Right kidney (tissue), 9 donors: Measurements from ENCODE around the gene TMX3.

Experiments
- DNase-seq: peaks from one replicate; pipeline ENCODE4 v3.0.0-alpha.2; 2016
- long read RNA-seq, 8 donors: transcript quantifications; one replicate each; lab custom pipeline, GENCODE V29; 2026

Gene TMX3
- long read RNA-seq, donor 1, full-length matches to known transcripts = 9 of 9 reads
- long read RNA-seq, donor 1, partial matches to known transcripts = 0 of 9 reads
- long read RNA-seq, donor 1, other reads (novel, unspliced or antisense) = 0 of 9 reads
- long read RNA-seq, donor 2, full-length matches to known transcripts = 5 of 5 reads
- long read RNA-seq, donor 2, partial matches to known transcripts = 0 of 5 reads
- long read RNA-seq, donor 2, other reads (novel, unspliced or antisense) = 0 of 5 reads
- long read RNA-seq, donor 3, full-length matches to known transcripts = 1 of 1 reads
- long read RNA-seq, donor 3, partial matches to known transcripts = 0 of 1 reads
- long read RNA-seq, donor 3, other reads (novel, unspliced or antisense) = 0 of 1 reads
- long read RNA-seq, donor 4, full-length matches to known transcripts = 14 of 14 reads
- long read RNA-seq, donor 4, partial matches to known transcripts = 0 of 14 reads
- long read RNA-seq, donor 4, other reads (novel, unspliced or antisense) = 0 of 14 reads
- long read RNA-seq, donor 5, full-length matches to known transcripts = 3 of 3 reads
- long read RNA-seq, donor 5, partial matches to known transcripts = 0 of 3 reads
- long read RNA-seq, donor 5, other reads (novel, unspliced or antisense) = 0 of 3 reads
- long read RNA-seq, donor 6, full-length matches to known transcripts = 3 of 3 reads
- long read RNA-seq, donor 6, partial matches to known transcripts = 0 of 3 reads
- long read RNA-seq, donor 6, other reads (novel, unspliced or antisense) = 0 of 3 reads
- long read RNA-seq, donor 7 = 0 reads
- long read RNA-seq, donor 8, full-length matches to known transcripts = 6 of 6 reads
- long read RNA-seq, donor 8, partial matches to known transcripts = 0 of 6 reads
- long read RNA-seq, donor 8, other reads (novel, unspliced or antisense) = 0 of 6 reads

DNA sequence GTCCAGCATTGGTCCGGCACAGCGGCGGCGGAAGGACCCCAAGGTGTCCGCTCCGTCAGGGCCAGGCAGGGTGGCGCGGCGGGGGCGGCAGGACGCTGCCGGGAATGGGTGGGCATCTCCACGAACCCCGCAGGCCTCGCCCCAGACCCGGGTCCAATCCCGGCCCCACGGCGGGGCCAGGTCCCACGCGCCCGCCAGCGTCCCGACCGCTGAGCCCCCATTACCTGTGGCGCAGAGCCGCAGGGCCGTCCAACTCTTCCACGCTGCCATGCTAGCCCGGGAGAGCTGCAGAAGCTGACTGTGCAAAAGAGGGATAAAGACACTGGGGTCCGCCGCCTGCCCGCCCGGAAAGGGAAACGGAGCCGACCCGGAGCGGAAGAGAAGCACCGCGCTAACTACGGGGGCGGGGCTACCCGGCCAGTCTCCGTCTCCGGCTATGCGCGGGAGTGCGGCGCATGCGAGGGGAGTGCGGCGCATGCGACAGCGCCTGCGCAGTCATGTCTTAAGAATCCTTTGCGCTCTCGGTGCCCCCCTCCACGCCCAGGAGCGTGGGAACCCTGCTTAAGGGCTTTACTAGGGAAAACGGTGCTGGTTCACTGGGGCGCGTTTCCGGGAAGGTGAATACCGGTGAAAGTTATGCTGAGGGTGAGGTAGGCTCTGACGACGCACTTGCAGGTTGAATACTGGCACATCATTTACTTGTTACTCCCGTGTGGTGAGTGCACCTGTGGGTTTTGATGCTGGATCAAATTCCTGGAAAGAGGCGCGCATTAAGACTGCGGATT is at the start of gene TMX3:
Gene TMX3, minus strand, starts transcription at position 397 of the 785 bp plus-strand sequence. Its CDS starts 127 bp downstream, at position 270.
- DNase-seq = peak; percentile 87

DNA sequence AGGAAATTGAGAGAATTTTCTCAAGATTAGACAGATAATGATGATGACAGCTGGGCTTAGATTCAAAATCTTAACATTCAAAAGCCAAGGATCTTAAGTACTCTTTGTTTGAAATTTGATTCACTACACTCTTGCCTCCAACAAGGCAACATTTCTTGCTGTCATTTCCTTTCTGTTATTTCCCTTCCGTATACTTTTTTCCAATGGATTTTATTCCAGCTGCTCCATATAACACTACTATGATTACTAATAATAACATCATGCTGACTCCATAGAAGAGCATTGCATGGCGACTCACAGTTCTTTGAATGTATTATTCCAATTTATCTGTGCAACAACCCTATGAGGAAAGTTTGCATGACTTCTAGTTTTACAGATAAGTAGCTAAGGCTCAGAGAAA is 49.1 kb upstream of the TMX3 start:
- no peak for DNase-seq

DNA sequence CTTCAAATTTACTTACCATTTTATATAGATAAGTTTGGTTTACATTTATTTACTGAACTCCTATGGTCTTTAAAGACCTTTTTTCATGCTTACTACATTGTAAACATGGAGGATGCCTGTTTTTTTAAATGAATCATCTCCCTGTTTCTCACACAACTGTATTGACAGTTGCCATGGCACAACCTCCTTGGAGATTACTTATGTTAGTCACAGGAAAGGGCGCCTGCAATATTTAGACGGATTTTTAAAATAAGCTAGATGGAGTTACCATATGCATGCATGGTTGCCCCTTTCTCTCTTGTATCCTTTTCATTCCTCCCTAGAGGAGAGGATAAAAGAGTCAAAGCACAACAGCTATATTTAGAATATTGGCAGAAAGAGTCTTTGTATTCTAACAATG is 48.2 kb upstream of the TMX3 start:
- no peak for DNase-seq

DNA sequence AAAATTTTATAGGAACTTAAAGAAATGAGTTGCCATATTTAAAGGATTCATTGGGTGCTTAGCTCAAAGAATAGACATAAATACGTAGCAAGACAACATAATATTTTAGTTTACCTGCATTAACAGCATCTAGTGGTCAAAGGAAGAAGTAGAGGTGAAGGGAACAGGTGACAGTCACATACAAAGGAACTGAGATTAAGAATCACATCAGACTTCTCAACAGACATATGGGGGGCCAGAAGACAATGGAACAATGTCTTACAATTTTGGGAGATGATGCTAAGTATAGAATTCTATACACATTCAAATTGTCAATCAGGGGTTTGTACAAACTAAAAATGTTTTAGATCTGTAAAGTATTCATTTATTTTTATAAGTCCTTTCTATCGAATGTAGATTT is 44.4 kb upstream of the TMX3 start:
- DNase-seq = no peak

DNA sequence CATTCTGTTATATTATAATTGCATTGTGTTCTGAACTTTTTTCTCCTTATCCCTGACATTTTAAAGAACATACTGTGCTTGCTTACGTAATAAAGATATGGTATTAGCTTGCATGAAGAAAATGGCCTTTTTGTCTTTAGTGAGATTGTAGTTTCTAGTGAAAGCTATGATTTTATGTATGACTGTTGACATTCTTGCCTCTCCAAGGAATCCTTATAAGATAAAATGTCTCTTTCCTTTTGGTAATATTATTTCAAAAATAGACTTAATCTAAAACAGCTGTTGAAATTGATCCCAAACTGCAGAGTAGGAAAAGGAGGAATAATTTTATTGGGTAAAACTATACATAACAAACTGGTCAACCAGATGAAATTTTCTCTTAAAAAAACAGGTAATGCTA is 42.2 kb upstream of the TMX3 start:
- DNase-seq = no peak

DNA sequence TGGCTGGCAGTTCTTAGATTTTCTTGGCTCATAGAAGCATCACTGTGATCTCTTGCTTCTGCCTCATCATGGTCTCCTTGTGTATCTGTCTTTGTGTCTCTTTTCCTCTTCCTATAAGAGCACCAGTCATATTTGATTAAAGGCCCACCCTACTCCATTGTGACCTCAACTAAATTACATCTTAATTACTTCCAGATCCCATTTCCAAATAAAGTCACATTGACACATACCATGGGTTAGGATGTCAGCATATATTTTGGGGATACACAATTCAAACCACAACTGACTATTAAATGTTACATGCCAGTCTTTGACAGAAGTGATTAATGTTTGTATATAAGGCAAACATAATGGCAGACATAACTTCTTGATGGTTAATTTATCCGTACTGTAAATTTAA is 27.3 kb upstream of the TMX3 start:
- no peak for DNase-seq

DNA sequence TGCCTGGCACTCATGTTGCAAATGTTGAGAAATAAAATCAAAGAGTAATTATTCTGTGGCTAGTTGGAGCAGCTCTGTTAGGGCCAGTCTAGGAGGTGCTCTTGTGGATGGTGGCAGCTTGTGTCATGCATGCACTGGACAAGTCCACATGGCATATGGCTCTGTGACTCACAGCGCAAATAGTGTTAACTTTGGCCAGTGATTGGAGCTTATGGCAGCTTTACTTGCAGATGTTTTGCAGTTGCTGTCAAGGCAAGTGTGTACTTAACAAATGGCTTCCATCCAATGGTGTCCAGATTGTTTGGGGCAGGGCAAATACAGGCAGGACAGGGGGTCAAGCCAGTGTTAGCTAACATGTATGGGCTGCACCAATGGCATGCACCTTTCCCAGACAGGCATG is 26.1 kb upstream of the TMX3 start:
- no peak for DNase-seq

DNA sequence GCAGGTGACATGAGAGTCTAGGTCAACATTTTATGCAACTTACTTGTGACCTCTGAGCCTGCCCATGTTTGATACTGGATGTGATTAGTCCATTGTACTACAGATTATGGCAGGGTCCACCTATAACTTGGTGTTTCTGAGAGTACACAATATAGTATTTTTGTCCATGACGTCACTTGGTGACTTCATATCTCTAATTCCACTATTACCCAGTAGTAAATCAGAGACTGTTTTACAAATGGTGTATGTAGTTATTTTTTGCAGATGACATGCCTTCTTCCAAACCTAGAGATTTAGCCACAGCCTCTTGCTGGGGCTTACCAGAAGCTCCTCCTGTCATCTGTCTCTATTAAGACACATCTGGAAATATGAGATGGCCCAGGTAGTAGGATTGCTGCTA is 24.6 kb upstream of the TMX3 start:
- no peak for DNase-seq

GRCh38 chr18:68738564-68738963 is 23.7 kb upstream of the TMX3 start:
- no peak for DNase-seq

- no peak for DNase-seq
Observed at GRCh38 chr18:68735483-68736343, 20.8 kb upstream of the TMX3 start.

- DNase-seq = no peak
Observed at GRCh38 chr18:68734308-68734707, 19.4 kb upstream of the TMX3 start.

DNA sequence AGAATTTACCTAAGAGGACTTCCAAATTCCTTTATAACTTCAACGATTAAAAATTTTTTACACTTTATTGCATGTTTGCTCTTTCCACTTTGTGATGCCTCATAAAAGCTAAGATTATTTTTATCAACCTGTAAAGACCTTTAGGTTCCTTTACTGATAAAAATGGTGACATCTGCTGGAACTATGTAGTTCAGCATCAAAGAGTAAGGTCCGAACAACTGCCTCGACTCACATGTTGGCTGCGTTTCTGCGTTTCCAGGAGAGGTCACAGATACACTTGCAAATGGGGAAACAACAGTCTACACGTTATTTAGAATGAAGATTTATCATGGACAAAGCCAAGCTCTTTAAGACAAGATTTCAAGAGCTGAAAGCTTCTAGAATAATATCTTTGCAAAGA is 18.8 kb upstream of the TMX3 start:
- DNase-seq = no peak

- no peak for DNase-seq
Observed at GRCh38 chr18:68728081-68728700, 13.3 kb upstream of the TMX3 start.

GRCh38 chr18:68727506-68727905 is 12.6 kb upstream of the TMX3 start:
- no peak for DNase-seq

GRCh38 chr18:68725346-68725745 is 10.4 kb upstream of the TMX3 start:
- no peak for DNase-seq

DNA sequence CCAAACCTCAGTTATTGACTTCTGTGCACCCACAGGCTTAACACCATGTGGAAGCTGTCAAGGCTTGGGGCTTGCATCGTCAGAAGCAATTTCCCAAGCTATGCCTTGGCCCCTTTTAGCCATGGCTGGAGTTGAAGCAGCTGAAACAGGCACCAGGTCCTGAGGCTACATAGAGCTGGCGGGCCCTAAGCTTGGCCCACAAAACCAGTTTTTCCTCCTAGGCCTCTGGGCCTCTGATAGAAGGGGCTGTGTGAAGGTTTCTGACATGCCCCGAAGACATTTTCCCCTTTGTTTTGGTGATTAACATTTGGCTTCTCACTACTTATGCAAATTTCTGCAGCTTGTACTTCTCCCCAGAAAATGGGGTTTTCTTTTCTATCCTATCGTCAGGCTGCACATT is 9.1 kb upstream of the TMX3 start:
- no peak for DNase-seq

GRCh38 chr18:68723539-68723938 is 8.6 kb upstream of the TMX3 start:
- DNase-seq = no peak

GRCh38 chr18:68722821-68723220 is 7.9 kb upstream of the TMX3 start:
- no peak for DNase-seq

DNA sequence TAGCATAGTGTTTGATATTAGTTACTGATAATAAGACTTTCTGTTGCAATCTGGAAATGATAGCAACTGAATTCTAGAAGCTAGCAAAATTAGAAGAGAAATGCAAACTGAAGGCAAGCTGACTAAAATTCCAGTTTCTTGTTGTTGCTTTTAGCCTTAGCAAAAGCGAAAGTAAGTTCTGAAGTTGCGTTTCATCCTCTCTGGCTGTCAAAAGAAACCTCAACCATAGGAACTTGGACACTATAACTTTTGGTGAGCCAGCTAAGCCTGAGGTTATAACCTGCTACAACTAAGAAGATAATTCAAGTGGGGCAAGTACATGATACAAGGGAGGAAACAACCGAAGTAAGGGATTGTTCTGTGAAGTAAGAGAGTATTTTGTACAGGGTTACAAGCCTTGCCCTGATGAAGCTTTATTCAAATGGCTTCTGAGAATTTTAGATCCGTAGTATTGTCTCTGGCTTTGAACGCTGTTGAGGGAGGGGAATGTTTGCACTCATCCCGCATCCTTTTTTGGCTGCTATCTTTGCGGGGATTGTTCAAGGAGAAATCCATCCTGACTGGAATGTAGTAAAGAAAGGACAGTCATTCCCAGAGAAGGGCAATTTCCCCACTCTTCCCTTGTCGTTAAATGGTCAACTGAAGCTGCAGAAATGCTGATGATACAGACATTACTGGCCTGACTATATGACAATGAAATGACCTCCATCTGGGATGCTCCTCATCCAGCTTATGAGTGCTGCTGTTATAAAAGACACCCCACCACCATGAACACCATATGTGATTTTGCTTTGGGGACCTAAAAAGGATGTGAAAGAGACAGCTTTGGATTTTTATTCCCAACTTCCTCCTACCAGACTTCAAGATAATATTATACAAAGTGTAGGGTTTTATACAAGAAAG is 7.0 kb upstream of the TMX3 start:
- no peak for DNase-seq

DNA sequence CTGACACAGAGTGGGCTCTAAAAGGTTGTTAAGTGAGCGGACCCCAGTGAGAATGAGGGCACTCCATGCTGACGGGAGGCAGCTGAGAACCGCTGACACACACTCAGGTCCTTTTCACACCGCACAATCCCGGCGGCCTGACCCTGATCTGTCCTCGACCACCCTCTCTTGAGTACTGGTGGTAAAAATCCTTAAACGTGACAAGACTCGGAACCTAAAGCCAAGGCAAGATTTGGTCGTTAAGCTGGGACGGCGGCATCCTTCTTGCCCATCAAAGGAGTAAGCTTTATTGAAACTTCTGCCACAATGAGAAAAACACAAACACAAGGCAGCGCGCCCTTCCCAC is 569 bp downstream of the TMX3 start:
- no peak for DNase-seq
